GM19035 (cell line): ENCODE results near the gene CELSR2.

Experiments
- ATAC-seq: cut with Tn5 transposase; IDR thresholded peaks from one replicate; pipeline ENCODE4 v1.9.1; 2021; ENCODE audit not compliant: unreplicated experiment

The CELSR2 gene

DNA sequence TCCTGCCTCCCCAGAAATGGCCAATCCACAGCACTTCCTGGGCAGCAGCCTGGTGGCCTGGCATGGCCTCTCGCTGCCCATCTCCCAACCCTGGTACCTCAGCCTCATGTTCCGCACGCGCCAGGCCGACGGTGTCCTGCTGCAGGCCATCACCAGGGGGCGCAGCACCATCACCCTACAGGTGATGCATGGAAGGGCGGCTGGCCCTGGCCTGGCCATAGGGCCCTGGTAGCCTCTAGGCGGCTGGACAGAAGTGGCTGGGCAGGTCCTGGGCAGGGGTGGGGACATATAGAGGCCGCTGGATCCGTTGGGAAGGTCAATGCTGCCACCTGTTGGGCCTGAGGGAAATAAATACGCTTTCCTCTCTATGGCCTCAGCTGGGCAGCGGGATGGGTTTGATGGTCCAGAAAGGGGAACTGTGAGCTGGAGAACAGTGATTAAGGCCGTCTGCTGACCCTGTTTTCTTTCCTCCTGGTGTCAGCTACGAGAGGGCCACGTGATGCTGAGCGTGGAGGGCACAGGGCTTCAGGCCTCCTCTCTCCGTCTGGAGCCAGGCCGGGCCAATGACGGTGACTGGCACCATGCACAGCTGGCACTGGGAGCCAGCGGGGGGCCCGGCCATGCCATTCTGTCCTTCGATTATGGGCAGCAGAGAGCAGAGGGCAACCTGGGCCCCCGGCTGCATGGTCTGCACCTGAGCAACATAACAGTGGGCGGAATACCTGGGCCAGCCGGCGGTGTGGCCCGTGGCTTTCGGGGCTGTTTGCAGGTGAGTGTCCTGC, 14.4 kb downstream of the CELSR2 start:
- ATAC-seq: peak; percentile 61

DNA sequence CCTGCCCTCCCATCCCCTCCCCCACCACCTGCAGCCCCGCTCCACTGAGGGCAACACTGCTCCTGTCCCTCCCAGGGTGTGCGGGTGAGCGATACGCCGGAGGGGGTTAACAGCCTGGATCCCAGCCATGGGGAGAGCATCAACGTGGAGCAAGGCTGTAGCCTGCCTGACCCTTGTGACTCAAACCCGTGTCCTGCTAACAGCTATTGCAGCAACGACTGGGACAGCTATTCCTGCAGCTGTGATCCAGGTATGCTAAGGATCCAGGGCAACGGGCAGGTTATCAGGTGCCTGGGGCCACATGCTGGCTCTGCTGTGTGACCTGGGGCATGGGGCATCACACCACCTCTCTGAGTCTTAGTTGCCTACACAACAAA, 15.0 kb downstream of the CELSR2 start:
- no peak for ATAC-seq

DNA sequence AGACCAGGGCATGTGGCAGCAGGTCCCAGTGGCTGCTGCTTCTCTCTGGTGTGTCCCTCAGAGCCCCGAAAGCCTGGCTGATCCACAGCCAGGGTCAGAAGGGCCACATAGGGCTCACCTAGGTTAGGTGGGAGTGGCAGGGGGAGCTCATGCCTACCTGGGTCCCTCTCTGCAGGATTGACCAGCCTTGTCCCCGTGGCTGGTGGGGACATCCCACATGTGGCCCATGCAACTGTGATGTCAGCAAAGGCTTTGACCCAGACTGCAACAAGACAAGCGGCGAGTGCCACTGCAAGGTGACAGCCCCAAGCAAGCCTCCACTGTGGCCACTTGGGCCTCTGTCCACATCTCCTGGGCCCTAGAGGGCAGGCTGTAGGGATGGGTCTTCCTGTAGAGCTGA, 15.7 kb downstream of the CELSR2 start:
- ATAC-seq: no peak

DNA sequence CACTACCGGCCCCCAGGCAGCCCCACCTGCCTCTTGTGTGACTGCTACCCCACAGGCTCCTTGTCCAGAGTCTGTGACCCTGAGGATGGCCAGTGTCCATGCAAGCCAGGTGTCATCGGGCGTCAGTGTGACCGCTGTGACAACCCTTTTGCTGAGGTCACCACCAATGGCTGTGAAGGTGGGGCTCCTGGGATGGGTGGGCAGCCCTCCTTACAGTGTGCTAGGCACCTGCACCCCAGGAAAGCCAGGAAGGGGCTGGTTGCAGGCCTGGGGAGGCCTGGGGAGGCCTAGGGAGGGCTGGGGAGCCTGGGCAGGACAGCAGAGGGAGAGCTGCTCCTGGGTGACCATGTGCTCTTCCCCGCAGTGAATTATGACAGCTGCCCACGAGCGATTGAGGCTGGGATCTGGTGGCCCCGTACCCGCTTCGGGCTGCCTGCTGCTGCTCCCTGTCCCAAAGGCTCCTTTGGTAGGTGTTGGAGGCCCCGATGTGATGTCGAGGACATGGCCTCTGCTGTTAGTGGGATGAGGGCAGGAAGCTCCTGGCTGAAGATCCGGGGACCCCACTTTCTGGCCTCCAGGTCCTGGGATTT, 16.5 kb downstream of the CELSR2 start:
- ATAC-seq: no peak

DNA sequence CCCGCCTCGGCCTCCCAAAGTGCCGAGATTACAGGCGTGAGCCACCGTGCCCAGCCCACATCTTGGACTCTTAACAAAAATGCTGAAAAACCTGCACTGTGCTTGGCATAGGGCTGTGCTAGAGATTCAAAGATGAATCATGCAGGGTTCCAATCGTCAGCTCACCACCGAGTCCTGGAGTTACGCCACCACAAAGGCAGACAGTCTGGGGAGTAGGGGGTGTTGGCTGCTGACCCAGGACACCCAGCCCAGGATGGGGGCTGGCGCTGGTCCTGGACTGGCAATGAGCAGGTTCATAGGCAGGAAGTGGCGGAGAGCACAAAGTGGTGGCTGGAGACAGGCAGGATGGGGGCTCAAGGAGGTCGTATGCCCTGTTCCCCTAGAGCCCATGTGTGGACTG, 17.6 kb downstream of the CELSR2 start:
- no peak for ATAC-seq

DNA sequence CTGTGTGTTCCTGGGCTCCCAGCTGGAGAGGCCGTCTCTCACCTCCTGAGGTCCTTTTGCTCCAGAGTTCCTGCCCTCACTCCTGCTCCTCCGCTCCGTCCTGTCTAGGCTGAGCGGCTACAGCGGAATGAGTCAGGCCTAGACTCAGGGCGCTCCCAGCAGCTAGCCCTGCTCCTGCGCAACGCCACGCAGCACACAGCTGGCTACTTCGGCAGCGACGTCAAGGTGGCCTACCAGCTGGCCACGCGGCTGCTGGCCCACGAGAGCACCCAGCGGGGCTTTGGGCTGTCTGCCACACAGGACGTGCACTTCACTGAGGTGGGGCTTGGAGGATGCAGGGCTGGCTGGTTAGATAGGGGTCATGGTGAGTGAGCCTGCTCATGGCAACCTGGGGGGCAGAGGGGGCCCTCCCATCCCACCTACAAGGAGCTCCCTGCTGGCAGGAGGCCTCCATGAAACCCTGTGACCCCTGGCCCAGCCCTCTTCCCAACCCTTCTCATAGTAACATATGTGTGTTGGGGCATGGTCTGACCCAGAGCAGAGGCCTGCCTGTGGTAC, 18.5 kb downstream of the CELSR2 start:
- no peak for ATAC-seq

DNA sequence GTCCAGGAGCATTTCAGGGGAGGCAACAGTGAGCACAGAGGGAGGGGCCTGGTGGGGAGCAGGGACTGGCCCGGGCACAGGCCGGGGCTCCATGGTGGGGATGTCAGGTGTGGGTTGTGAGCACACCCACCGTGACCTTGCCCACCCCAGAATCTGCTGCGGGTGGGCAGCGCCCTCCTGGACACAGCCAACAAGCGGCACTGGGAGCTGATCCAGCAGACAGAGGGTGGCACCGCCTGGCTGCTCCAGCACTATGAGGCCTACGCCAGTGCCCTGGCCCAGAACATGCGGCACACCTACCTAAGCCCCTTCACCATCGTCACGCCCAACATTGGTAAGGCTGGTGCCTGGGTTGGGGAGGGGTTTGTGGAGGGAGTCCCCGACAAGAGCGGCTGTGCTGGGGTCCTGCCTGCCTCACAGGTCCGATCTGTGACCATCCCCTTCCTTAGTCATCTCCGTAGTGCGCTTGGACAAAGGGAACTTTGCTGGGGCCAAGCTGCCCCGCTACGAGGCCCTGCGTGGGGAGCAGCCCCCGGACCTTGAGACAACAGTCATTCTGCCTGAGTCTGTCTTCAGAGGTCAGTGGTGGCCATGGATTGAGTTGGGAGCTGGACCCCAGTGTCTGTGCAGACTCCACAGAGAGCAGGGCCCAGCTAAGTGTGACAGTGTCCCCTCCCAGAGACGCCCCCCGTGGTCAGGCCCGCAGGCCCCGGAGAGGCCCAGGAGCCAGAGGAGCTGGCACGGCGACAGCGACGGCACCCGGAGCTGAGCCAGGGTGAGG, 19.3 kb downstream of the CELSR2 start:
- ATAC-seq: no peak

DNA sequence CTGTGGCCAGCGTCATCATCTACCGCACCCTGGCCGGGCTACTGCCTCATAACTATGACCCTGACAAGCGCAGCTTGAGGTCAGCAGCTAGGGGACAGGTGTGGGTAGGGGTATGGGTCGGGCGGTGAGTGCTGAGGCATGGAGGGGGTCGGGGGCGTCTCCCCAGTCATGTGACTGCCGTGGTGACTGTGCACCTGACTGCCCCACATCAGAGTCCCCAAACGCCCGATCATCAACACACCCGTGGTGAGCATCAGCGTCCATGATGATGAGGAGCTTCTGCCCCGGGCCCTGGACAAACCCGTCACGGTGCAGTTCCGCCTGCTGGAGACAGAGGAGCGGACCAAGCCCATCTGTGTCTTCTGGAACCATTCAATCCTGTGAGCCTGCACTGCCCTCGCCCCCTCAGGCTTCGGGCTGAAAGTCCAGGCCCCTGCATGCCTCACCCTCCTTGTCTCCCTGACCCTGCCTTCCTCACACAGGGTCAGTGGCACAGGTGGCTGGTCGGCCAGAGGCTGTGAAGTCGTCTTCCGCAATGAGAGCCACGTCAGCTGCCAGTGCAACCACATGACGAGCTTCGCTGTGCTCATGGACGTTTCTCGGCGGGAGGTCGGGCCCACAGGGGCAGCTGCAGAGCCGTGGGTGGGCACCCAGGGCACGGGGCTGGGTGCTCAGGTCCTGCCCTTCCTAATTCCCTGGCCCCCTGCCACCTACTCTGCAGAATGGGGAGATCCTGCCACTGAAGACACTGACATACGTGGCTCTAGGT, 20.1 kb downstream of the CELSR2 start:
- ATAC-seq: no peak

DNA sequence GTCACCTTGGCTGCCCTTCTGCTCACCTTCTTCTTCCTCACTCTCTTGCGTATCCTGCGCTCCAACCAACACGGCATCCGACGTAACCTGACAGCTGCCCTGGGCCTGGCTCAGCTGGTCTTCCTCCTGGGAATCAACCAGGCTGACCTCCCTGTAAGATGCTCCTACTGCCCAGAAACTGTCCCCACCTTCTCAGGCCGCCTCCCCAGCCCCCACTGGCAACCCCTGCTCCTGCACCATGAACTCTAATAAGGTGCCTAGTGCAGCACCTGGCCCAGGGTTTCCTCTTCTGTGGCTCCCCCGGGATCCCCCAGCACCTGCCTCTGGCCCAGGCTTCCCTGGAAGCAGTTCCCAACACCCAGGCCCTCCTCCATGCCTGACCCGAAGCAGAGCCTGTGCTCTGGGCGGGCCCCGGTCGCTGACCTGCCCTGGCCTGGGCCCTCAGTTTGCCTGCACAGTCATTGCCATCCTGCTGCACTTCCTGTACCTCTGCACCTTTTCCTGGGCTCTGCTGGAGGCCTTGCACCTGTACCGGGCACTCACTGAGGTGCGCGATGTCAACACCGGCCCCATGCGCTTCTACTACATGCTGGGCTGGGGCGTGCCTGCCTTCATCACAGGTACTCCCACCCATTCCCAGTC, 20.8 kb downstream of the CELSR2 start:
- ATAC-seq: no peak

DNA sequence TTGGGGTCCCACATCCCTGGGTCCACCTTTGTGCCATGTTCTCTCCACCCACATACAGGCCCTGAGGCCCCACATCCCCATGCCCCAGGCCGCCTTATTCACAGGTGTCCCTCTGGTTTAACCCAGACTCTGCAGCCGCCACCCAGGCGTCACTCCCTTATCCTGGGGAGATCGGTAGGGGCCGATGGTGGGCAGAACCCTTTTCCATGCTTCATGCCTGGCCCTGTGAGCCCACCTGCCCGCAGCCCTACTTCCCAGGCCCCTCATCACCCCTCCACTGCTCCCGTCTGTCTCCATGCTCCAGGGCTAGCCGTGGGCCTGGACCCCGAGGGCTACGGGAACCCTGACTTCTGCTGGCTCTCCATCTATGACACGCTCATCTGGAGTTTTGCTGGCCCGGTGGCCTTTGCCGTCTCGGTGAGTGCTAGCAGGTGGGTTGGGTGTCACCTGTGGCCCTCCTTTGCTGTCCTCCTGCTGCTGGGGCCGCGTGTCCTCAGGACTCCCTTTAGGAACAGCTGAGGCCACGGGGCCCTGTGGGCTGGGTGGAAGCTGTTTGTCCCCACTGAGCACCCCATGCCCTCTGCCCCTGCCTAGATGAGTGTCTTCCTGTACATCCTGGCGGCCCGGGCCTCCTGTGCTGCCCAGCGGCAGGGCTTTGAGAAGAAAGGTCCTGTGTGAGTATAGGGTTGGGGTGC, 21.4 kb downstream of the CELSR2 start:
- no peak for ATAC-seq

DNA sequence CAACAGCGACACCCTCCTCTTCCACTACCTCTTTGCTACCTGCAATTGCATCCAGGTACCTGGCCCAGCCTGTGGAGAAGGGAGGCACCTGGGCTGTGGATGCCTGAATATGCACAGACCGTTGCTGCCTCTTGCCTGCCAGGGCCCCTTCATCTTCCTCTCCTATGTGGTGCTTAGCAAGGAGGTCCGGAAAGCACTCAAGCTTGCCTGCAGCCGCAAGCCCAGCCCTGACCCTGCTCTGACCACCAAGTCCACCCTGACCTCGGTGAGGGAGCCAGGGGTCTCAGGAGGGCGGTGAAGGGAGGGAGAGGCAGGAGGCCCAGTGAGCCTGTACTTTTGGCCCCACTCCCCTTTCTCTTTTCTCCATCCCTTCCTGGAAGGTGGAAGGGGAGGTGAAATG, 22.1 kb downstream of the CELSR2 start:
- no peak for ATAC-seq

DNA sequence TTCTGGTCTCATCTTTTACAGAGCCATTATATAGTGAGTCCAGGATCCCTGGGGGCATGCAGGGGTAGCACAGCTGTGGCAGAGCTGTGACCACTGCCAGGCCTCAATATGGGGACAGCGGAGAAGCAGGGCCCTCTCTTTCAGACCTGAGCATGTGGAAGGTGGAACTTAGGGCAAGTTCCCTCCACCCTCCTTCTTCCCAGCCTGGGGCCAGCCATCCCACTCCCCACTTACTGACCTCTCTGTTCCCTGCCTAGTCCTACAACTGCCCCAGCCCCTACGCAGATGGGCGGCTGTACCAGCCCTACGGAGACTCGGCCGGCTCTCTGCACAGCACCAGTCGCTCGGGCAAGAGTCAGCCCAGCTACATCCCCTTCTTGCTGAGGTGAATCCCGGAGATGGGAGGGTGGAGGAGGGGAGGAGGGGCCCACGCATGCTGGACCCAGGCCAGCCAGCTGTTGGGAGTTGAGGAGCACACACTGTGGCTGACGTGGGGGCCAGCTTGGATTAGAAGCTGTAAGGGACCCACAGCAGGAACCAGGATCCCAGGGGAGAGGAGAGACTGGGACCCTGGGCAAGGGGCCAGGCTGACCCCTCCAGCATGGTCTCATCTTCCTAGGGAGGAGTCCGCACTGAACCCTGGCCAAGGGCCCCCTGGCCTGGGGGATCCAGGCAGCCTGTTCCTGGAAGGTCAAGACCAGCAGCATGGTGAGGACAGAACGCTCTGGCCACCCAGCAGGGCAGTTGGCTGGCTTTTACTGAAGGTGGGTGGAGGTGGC, 22.9 kb downstream of the CELSR2 start:
- no peak for ATAC-seq

DNA sequence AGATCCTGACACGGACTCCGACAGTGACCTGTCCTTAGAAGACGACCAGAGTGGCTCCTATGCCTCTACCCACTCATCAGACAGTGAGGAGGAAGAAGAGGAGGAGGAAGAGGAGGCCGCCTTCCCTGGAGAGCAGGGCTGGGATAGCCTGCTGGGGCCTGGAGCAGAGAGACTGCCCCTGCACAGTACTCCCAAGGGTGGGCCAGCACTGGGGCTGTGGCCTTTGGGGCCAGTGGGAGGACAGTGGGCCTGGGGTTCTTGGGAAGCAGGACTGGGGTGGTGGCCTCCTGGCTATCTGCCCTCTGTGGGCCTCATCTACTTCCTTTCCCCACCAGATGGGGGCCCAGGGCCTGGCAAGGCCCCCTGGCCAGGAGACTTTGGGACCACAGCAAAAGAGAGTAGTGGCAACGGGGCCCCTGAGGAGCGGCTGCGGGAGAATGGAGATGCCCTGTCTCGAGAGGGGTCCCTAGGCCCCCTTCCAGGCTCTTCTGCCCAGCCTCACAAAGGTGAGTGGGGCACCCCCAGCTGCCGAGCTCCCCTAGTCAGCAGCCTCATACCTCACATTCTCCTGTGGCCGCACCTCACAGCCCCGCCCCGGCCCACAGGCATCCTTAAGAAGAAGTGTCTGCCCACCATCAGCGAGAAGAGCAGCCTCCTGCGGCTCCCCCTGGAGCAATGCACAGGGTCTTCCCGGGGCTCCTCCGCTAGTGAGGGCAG, 23.6 kb downstream of the CELSR2 start:
- ATAC-seq: no peak

DNA sequence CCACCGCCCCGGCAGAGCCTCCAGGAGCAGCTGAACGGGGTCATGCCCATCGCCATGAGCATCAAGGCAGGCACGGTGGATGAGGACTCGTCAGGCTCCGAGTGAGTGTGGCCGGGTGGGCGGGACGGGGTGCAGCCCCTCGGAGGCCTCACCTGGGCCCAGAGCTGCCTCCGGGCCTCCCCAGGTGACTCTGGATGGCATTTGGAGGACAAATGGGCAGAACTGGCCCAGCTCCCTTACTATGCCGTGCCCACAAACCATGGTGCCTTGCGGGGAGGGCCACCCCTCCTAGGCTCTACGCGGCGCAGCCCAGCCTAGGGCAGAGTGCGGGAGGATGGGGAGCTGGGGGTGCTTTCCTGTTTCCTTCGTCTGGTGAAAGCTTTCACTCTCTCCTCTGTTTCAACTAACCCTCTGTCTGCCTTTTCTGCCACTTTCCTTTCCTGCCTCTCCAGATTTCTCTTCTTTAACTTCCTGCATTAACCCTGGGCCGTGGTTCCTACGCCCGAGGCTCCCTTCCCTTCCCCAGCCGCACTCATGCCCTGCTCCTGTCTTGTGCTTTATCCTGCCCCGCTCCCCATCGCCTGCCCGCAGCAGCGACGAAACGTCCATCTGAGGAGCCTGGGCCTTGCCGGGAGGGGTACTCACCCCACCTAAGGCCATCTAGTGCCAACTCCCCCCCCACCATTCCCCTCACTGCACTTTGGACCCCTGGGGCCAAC, 24.4 kb downstream of the CELSR2 start:
- no peak for ATAC-seq

DNA sequence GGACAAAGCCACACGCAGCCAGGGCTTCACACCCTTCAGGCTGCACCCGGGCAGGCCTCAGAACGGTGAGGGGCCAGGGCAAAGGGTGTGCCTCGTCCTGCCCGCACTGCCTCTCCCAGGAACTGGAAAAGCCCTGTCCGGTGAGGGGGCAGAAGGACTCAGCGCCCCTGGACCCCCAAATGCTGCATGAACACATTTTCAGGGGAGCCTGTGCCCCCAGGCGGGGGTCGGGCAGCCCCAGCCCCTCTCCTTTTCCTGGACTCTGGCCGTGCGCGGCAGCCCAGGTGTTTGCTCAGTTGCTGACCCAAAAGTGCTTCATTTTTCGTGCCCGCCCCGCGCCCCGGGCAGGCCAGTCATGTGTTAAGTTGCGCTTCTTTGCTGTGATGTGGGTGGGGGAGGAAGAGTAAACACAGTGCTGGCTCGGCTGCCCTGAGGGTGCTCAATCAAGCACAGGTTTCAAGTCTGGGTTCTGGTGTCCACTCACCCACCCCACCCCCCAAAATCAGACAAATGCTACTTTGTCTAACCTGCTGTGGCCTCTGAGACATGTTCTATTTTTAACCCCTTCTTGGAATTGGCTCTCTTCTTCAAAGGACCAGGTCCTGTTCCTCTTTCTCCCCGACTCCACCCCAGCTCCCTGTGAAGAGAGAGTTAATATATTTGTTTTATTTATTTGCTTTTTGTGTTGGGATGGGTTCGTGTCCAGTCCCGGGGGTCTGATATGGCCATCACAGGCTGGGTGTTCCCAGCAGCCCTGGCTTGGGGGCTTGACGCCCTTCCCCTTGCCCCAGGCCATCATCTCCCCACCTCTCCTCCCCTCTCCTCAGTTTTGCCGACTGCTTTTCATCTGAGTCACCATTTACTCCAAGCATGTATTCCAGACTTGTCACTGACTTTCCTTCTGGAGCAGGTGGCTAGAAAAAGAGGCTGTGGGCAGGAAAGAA, 25.5 kb downstream of the CELSR2 start:
- ATAC-seq: no peak

DNA sequence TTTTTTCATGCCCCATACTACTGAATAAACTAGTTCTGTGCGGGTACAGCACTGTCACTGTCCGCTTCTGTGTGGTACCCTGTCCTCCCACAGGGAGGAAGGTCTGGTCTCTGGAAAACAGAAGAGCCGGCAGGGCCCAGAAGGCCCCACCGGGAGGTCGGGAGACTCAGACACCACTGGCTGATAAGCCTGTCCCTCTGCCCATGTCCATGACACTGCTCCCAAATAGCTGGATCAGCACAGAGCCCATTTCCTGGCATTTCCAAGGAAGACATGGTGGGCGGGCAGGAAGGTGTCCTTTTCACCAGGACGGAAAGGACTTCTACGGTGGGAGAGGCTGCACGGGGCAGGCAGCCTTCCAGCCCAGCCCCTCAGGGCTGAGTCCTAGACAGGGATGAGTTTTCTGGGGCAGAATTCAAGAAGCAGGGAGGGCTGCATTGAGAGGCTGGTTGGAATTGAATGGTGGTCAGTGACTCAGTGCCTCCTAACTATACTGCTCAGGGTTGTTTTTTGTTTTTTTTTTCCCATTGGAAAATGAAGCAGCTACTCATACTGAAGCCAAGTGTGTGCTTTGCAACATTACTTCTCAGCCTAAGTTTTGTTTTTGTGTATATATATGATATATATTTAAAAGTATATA, 26.5 kb downstream of the CELSR2 start:
- ATAC-seq: no peak
